GM23338 (cell line): Measurements from ENCODE around the gene TNFRSF4. TPM values are rescaled to one million over a fixed set of nuclear protein-coding genes. Genes with fewer than 3 reads are reported as not detected.

ENCODE experiments used
- CTCF ChIP-seq, 2 experiments: fragments of 200-600 bp in 1 of 2; sonication (generic) in 1 of 2; conservative IDR thresholded peaks; 2 replicates each; pipeline versions ENCODE4 v1.5.1 to v1.6.1; 2016 to 2017; ENCODE audit warnings: antibody characterized with exemption in 2 of 2, low read depth in 2 of 2, mild to moderate bottlenecking in 2 of 2, moderate library complexity in 1 of 2
- EZH2 ChIP-seq: fragments of 200-600 bp; sonication (generic); IDR thresholded peaks from one replicate; pipeline ENCODE4 v1.8.0; 2017; ENCODE audit warnings: antibody characterized with exemption, mild to moderate bottlenecking, low read depth; ENCODE audit not compliant: unreplicated experiment
- EZH2phosphoT487 ChIP-seq: fragments of 200-600 bp; sonication (generic); IDR thresholded peaks from one replicate; pipeline ENCODE4 v1.8.1; 2018; ENCODE audit warnings: antibody characterized with exemption; ENCODE audit not compliant: unreplicated experiment
- JUNB ChIP-seq: IDR thresholded peaks from one replicate; pipeline ENCODE4 v1.6.1; 2016; ENCODE audit warnings: antibody characterized with exemption; ENCODE audit not compliant: unreplicated experiment
- NANOG ChIP-seq: IDR thresholded peaks from 2 replicates; pipeline ENCODE4 v1.6.1; 2016; ENCODE audit warnings: antibody characterized with exemption, borderline replicate concordance
- POLR2AphosphoS5 ChIP-seq: IDR thresholded peaks from 2 replicates; pipeline ENCODE4 v1.6.1; 2016; ENCODE audit warnings: antibody characterized with exemption, low read depth
- STAT1 ChIP-seq: IDR thresholded peaks from one replicate; pipeline ENCODE4 v1.6.1; 2016; ENCODE audit warnings: antibody characterized with exemption; ENCODE audit not compliant: unreplicated experiment
- ZNF331 ChIP-seq: fragments of 250-450 bp; sonication (Bioruptor Pico); IDR thresholded peaks from 2 replicates; pipeline ENCODE4 v1.5.0; 2020; ENCODE audit warnings: low read depth, mild to moderate bottlenecking, moderate library complexity
- polyA plus RNA-seq: library from polyadenylated mRNA; unstranded; fragments of >200 nt; fragmentation: Nextera tagmentation; extraction: Ambion mirVana; gene quantifications from 2 replicates; pipeline ENCODE4 v1.2.1, GENCODE V29; 2016
- total RNA-seq: library from RNA; depleted of rRNA; stranded (reverse); fragments of >200 nt; shearing (Covaris generic); gene quantifications from 2 replicates; pipeline ENCODE4 v1.2.3, GENCODE V29; 2014
- TF ChIP-seq, protein P1 (sequence below): fragments of 250-450 bp; sonication (Bioruptor Pico); IDR thresholded peaks from 2 replicates; pipeline ENCODE4 v1.5.0; 2020; ENCODE audit warnings: mild to moderate bottlenecking, moderate library complexity

The TNFRSF4 gene
- total and polyA plus RNA-seq, 2 experiments from 2014 or later = not detected

GRCh38 chr1:1185101-1185765 lies 28.7 kb downstream of the TNFRSF4 start (continued):
- TF ChIP-seq, protein P1, sequence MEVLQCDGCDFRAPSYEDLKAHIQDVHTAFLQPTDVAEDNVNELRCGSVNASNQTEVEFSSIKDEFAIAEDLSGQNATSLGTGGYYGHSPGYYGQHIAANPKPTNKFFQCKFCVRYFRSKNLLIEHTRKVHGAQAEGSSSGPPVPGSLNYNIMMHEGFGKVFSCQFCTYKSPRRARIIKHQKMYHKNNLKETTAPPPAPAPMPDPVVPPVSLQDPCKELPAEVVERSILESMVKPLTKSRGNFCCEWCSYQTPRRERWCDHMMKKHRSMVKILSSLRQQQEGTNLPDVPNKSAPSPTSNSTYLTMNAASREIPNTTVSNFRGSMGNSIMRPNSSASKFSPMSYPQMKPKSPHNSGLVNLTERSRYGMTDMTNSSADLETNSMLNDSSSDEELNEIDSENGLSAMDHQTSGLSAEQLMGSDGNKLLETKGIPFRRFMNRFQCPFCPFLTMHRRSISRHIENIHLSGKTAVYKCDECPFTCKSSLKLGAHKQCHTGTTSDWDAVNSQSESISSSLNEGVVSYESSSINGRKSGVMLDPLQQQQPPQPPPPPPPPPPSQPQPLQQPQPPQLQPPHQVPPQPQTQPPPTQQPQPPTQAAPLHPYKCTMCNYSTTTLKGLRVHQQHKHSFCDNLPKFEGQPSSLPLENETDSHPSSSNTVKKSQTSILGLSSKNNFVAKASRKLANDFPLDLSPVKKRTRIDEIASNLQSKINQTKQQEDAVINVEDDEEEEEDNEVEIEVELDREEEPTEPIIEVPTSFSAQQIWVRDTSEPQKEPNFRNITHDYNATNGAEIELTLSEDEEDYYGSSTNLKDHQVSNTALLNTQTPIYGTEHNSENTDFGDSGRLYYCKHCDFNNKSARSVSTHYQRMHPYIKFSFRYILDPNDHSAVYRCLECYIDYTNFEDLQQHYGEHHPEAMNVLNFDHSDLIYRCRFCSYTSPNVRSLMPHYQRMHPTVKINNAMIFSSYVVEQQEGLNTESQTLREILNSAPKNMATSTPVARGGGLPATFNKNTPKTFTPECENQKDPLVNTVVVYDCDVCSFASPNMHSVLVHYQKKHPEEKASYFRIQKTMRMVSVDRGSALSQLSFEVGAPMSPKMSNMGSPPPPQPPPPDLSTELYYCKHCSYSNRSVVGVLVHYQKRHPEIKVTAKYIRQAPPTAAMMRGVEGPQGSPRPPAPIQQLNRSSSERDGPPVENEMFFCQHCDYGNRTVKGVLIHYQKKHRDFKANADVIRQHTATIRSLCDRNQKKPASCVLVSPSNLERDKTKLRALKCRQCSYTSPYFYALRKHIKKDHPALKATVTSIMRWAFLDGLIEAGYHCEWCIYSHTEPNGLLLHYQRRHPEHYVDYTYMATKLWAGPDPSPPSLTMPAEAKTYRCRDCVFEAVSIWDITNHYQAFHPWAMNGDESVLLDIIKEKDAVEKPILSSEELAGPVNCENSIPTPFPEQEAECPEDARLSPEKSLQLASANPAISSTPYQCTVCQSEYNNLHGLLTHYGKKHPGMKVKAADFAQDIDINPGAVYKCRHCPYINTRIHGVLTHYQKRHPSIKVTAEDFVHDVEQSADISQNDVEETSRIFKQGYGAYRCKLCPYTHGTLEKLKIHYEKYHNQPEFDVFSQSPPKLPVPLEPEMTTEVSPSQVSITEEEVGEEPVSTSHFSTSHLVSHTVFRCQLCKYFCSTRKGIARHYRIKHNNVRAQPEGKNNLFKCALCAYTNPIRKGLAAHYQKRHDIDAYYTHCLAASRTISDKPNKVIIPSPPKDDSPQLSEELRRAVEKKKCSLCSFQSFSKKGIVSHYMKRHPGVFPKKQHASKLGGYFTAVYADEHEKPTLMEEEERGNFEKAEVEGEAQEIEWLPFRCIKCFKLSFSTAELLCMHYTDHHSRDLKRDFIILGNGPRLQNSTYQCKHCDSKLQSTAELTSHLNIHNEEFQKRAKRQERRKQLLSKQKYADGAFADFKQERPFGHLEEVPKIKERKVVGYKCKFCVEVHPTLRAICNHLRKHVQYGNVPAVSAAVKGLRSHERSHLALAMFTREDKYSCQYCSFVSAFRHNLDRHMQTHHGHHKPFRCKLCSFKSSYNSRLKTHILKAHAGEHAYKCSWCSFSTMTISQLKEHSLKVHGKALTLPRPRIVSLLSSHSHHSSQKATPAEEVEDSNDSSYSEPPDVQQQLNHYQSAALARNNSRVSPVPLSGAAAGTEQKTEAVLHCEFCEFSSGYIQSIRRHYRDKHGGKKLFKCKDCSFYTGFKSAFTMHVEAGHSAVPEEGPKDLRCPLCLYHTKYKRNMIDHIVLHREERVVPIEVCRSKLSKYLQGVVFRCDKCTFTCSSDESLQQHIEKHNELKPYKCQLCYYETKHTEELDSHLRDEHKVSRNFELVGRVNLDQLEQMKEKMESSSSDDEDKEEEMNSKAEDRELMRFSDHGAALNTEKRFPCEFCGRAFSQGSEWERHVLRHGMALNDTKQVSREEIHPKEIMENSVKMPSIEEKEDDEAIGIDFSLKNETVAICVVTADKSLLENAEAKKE (CRISPR knock-in tag) = no peak
- TF ChIP-seq EZH2 (no peak), EZH2phosphoT487 (no peak), POLR2AphosphoS5 (no peak), NANOG (no peak), CTCF (conservative IDR thresholded peaks at IDR 0.05; ENCODE audit: low read depth in 2 of 2) (no peak), STAT1 (no peak), JUNB (no peak), ZNF331 (no peak)
